Smooth muscle cell (in vitro differentiated cells): ENCODE results near the gene SMIM36. TPM values are rescaled to one million over a fixed set of nuclear protein-coding genes. Genes with fewer than 3 reads are reported as not detected.
"Not testable (repeated sequence)": the region's sequence is repeated elsewhere in the genome, so short reads cannot be mapped to it uniquely, and the experiment has no call there.

Experiments
- DNase-seq: peaks from one replicate; lab custom pipeline; 2025; ENCODE audit not compliant: unreplicated experiment; lab: John Stamatoyannopoulos, UW
- H2AFZ ChIP-seq: fragments of 200-600 bp; sonication (generic); 2 replicates; pipeline ENCODE4 v1.6.0; 2016; ENCODE audit warnings: antibody characterized with exemption, low read depth, mild to moderate bottlenecking
- H3F3A ChIP-seq: fragments of 200-600 bp; sonication (generic); 2 replicates; pipeline ENCODE4 v1.6.0; 2017; ENCODE audit warnings: antibody characterized with exemption, low read depth
- H3K27ac ChIP-seq: fragments of 200-600 bp; sonication (generic); 2 replicates; pipeline ENCODE4 v1.5.1; 2016; ENCODE audit warnings: low read depth, mild to moderate bottlenecking
- H3K27me3 ChIP-seq: fragments of 200-600 bp; sonication (generic); 2 replicates; pipeline ENCODE4 v1.6.1; 2016; ENCODE audit warnings: low read depth, mild to moderate bottlenecking
- H3K36me3 ChIP-seq: fragments of 200-600 bp; sonication (generic); 2 replicates; pipeline ENCODE4 v1.5.1; 2016; ENCODE audit warnings: low read depth
- H3K4me1 ChIP-seq: fragments of 200-600 bp; sonication (generic); 2 replicates; pipeline ENCODE4 v1.5.1; 2016; ENCODE audit warnings: low read depth
- H3K4me2 ChIP-seq: fragments of 200-600 bp; sonication (generic); 2 replicates; pipeline ENCODE4 v1.6.0; 2016; ENCODE audit warnings: mild to moderate bottlenecking
- H3K4me3 ChIP-seq: fragments of 200-600 bp; sonication (generic); 2 replicates; pipeline ENCODE4 v1.5.1; 2016; ENCODE audit warnings: mild to moderate bottlenecking
- H3K79me2 ChIP-seq: fragments of 200-600 bp; sonication (generic); 2 replicates; pipeline ENCODE4 v1.6.0; 2016; ENCODE audit warnings: low read depth, mild to moderate bottlenecking
- H3K9ac ChIP-seq: fragments of 200-600 bp; sonication (generic); 2 replicates; pipeline ENCODE4 v1.6.0; 2016; ENCODE audit warnings: low read depth
- H3K9me3 ChIP-seq: fragments of 200-600 bp; sonication (generic); replicated peaks from 2 replicates; pipeline ENCODE4 v1.5.1; 2016; ENCODE audit warnings: low read depth
- H4K20me1 ChIP-seq: fragments of 200-600 bp; sonication (generic); 2 replicates; pipeline ENCODE4 v1.6.0; 2016; ENCODE audit warnings: low read depth
- CTCF ChIP-seq: fragments of 200-600 bp; sonication (generic); IDR thresholded peaks from 2 replicates; pipeline ENCODE4 v1.5.1; 2017; ENCODE audit warnings: borderline replicate concordance, mild to moderate bottlenecking, antibody characterized with exemption; ENCODE audit not compliant: insufficient read depth, poor library complexity, severe bottlenecking
- WGBS: methylation state at CpG from one replicate; pipeline ENCODE4 v1.1.7; 2016; ENCODE audit warnings: low lambda C conversion rate; 5-methylcytosine and 5-hydroxymethylcytosine counted together
- polyA plus RNA-seq: library from polyadenylated mRNA; unstranded; fragments of >200 nt; fragmentation: Nextera tagmentation; extraction: Ambion mirVana; gene quantifications from 2 replicates; pipeline ENCODE4 v1.2.1, GENCODE V29; 2016
- total RNA-seq: library from RNA; depleted of rRNA; stranded (reverse); fragments of >200 nt; gene quantifications from 2 replicates; pipeline ENCODE4 v1.2.3, GENCODE V29; 2014

The SMIM36 gene
- total and polyA plus RNA-seq, 2 experiments from 2014 or later = not detected

GRCh38 chr17:55433029-55433628 is 78.1 kb downstream of the SMIM36 start:
- 24% methylated on average over 7 of the region's 7 CpGs for WGBS
- H3F3A ChIP-seq = peaks cover 8% of the 10 kb centered on the region
- no peak for DNase-seq
- H2AFZ ChIP-seq = no peak overlapping the region
- H3K4me1 ChIP-seq = peaks cover 15% of the 10 kb centered on the region
- no peak for TF ChIP-seq CTCF
- no peaks in the 10 kb centered on the region for H4K20me1 ChIP-seq
- peak overlapping the region; percentile 86 for H3K27ac ChIP-seq
- peak overlapping the region; percentile 66 for H3K4me2 ChIP-seq
- H3K4me3 ChIP-seq = no peak overlapping the region
- H3K36me3 ChIP-seq = no peaks in the 10 kb centered on the region
- H3K9ac ChIP-seq = peak overlapping the region; percentile 31
- no peaks in the 10 kb centered on the region for H3K27me3 ChIP-seq
- no peaks in the 10 kb centered on the region for H3K79me2 ChIP-seq
- no peaks in the 10 kb centered on the region for H3K9me3 ChIP-seq

GRCh38 chr17:55432358-55433028 is 78.8 kb downstream of the SMIM36 start:
- H3K4me3 ChIP-seq = no peak overlapping the region
- peak overlapping the region; percentile 86 for H3K27ac ChIP-seq
- no peaks in the 10 kb centered on the region for H3K79me2 ChIP-seq
- peaks cover 8% of the 10 kb centered on the region for H3F3A ChIP-seq
- H3K4me1 ChIP-seq = peaks cover 15% of the 10 kb centered on the region
- WGBS = 81% methylated on average over 4 of the region's 4 CpGs
- H4K20me1 ChIP-seq = no peaks in the 10 kb centered on the region
- H3K4me2 ChIP-seq = peak overlapping the region; percentile 66
- H3K36me3 ChIP-seq = no peaks in the 10 kb centered on the region
- no peak overlapping the region for H3K9ac ChIP-seq
- H2AFZ ChIP-seq = no peak overlapping the region
- no peaks in the 10 kb centered on the region for H3K9me3 ChIP-seq
- H3K27me3 ChIP-seq = no peaks in the 10 kb centered on the region
- DNase-seq = no peak
- no peak for TF ChIP-seq CTCF

GRCh38 chr17:55431914-55432313 is 79.3 kb downstream of the SMIM36 start:
- not testable (repeated sequence) for H3K9ac ChIP-seq, H3K4me3 ChIP-seq, H3K9me3 ChIP-seq, H2AFZ ChIP-seq, DNase-seq, H3F3A ChIP-seq, H3K79me2 ChIP-seq, H3K27me3 ChIP-seq, H3K36me3 ChIP-seq, H3K27ac ChIP-seq, H4K20me1 ChIP-seq
- Histone ChIP-seq H3K4me2 (peak overlapping the region; percentile 66), H3K4me1 (peaks cover 10% of the 10 kb centered on the region)
- no CpG with 5 or more reads among the region's 1 CpG for WGBS

GRCh38 chr17:55430541-55431288 is 80.5 kb downstream of the SMIM36 start:
- Histone ChIP-seq H3K4me1 (peaks cover 7% of the 10 kb centered on the region), H3K4me3 (no peak overlapping the region), H3K9ac (no peak overlapping the region), H3K36me3 (no peaks in the 10 kb centered on the region), H3K79me2 (no peaks in the 10 kb centered on the region), H3K9me3 (no peaks in the 10 kb centered on the region), H4K20me1 (no peaks in the 10 kb centered on the region), H3K4me2 (no peak overlapping the region), H3K27me3 (no peaks in the 10 kb centered on the region), H3K27ac (no peak overlapping the region), H2AFZ (peak overlapping the region; percentile 4), H3F3A (peaks cover 8% of the 10 kb centered on the region)
- 67% methylated on average over 4 of the region's 4 CpGs for WGBS
- no peak for TF ChIP-seq CTCF
- no peak for DNase-seq
